WTC11 (cell line): ENCODE results near the gene PNMA3.
"Not testable (repeated sequence)": the region's sequence is repeated elsewhere in the genome, so short reads cannot be mapped to it uniquely, and the experiment has no call there.

ENCODE experiments used
- SMAD3 ChIP-seq: sonication (generic); formaldehyde crosslinking; IDR thresholded peaks from 2 replicates; pipeline ENCODE4 v1.8.0; 2022; ENCODE audit warnings: missing genetic modification reagents, mild to moderate bottlenecking, borderline replicate concordance
- TF ChIP-seq, protein P1 (sequence below): fragments of 200-600 bp; IDR thresholded peaks from 2 replicates; pipeline ENCODE4 v1.8.0; 2022; ENCODE audit warnings: antibody characterized with exemption
- TF ChIP-seq, protein P2 (sequence below): sonication (generic); formaldehyde crosslinking; IDR thresholded peaks from 2 replicates; pipeline ENCODE4 v1.8.0; 2022; ENCODE audit warnings: mild to moderate bottlenecking, missing genetic modification reagents
- TF ChIP-seq, protein P3 (sequence below): sonication (generic); formaldehyde crosslinking; IDR thresholded peaks from 2 replicates; pipeline ENCODE4 v1.8.1; 2022; ENCODE audit warnings: low read depth, missing genetic modification reagents, borderline replicate concordance

DNA sequence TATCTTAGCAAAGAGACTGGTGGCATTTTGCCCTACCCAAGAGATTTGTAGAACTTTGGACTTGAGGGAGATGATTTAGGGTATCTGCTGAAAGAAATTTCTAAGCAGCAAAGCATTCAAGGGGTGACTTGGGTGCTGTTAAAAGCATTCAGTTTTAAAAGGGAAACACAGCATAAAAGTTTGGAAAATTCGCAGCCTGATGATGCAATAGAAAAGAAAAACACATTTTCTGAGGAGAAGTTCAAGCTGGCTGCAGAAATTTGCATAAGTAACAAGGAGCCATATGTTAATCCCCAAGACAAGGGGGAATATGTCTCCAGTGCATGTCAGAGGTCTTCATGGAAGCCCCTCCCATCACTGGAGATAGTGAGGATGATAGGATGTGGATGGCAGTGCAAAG, 48.7 kb downstream of the PNMA3 start:
- TF ChIP-seq, protein P1, sequence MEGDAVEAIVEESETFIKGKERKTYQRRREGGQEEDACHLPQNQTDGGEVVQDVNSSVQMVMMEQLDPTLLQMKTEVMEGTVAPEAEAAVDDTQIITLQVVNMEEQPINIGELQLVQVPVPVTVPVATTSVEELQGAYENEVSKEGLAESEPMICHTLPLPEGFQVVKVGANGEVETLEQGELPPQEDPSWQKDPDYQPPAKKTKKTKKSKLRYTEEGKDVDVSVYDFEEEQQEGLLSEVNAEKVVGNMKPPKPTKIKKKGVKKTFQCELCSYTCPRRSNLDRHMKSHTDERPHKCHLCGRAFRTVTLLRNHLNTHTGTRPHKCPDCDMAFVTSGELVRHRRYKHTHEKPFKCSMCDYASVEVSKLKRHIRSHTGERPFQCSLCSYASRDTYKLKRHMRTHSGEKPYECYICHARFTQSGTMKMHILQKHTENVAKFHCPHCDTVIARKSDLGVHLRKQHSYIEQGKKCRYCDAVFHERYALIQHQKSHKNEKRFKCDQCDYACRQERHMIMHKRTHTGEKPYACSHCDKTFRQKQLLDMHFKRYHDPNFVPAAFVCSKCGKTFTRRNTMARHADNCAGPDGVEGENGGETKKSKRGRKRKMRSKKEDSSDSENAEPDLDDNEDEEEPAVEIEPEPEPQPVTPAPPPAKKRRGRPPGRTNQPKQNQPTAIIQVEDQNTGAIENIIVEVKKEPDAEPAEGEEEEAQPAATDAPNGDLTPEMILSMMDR: not testable (repeated sequence)
- TF ChIP-seq, protein P2, sequence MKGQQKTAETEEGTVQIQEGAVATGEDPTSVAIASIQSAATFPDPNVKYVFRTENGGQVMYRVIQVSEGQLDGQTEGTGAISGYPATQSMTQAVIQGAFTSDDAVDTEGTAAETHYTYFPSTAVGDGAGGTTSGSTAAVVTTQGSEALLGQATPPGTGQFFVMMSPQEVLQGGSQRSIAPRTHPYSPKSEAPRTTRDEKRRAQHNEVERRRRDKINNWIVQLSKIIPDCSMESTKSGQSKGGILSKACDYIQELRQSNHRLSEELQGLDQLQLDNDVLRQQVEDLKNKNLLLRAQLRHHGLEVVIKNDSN: not testable (repeated sequence)
- TF ChIP-seq, protein P3, sequence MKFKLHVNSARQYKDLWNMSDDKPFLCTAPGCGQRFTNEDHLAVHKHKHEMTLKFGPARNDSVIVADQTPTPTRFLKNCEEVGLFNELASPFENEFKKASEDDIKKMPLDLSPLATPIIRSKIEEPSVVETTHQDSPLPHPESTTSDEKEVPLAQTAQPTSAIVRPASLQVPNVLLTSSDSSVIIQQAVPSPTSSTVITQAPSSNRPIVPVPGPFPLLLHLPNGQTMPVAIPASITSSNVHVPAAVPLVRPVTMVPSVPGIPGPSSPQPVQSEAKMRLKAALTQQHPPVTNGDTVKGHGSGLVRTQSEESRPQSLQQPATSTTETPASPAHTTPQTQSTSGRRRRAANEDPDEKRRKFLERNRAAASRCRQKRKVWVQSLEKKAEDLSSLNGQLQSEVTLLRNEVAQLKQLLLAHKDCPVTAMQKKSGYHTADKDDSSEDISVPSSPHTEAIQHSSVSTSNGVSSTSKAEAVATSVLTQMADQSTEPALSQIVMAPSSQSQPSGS (CRISPR knock-in tag): not testable (repeated sequence)
- not testable (repeated sequence) for TF ChIP-seq SMAD3
